Colonic mucosa (tissue), 4 donors: ENCODE measurements around the gene PAPPA. TPM values are rescaled to one million over a fixed set of nuclear protein-coding genes. Genes with fewer than 3 reads are reported as not detected.

Experiments used
- DNase-seq: peaks from one replicate; pipeline ENCODE4 v3.0.0-alpha.2; 2020
- H3K27ac ChIP-seq: fragments of 200-600 bp; one replicate; pipeline ENCODE4 v1.8.0; 2021
- H3K27me3 ChIP-seq: fragments of 200-600 bp; one replicate; pipeline ENCODE4 v1.8.0; 2021
- H3K36me3 ChIP-seq: fragments of 200-600 bp; one replicate; pipeline ENCODE4 v1.8.0; 2021
- H3K4me1 ChIP-seq: fragments of 200-600 bp; one replicate; pipeline ENCODE4 v1.8.0; 2021; ENCODE audit warnings: mild to moderate bottlenecking
- H3K4me3 ChIP-seq: fragments of 200-600 bp; one replicate; pipeline ENCODE4 v1.8.0; 2021
- H3K9ac ChIP-seq, 2 donors: one replicate each; pipeline ENCODE4 v1.7.0; 2013; ENCODE audit warnings: control low read depth in 2 of 2, low read depth in 2 of 2, low read length in 2 of 2
- H3K9me3 ChIP-seq: fragments of 200-600 bp; one replicate; pipeline ENCODE4 v1.8.0; 2021
- CTCF ChIP-seq: fragments of 200-600 bp; IDR thresholded peaks from one replicate; pipeline ENCODE4 v1.8.0; 2022; ENCODE audit warnings: antibody characterized with exemption, mild to moderate bottlenecking
- intact Hi-C: fragments of 100-400 bp; cut with DNase I; formaldehyde crosslinking; loops from one replicate; pipeline ENCODE4 v1.14.1; 2022
- total RNA-seq, 2 donors: library from RNA; stranded (reverse); fragmentation: NEBNext Ultra II Directional in 1 of 2; extraction: Animal tissue kit (Norgen Biotek cat#: 25700) in 1 of 2; gene quantifications; one replicate each; pipeline ENCODE4 v1.2.1, GENCODE V29; 2021
- donor health status: healthy.
- donor health status: DM: no; HTN: no; CAD: no.
- donor health status: DM: no; HTN: no; CAD: no.

The PAPPA gene
- total RNA-seq, 2 donors from 2014 or later = 0.99 to 1.2 TPM

GRCh38 chr9:116372081-116372673, 218.6 kb downstream of the PAPPA start:
- no peaks in the 10 kb centered on the region for H3K27me3 ChIP-seq
- no peaks in the 10 kb centered on the region for H3K36me3 ChIP-seq
- no peak for TF ChIP-seq CTCF
- H3K4me3 ChIP-seq = no peak overlapping the region
- no peaks in the 10 kb centered on the region for H3K9me3 ChIP-seq
- intact Hi-C loops = no loop called here
- no peak overlapping the region for H3K27ac ChIP-seq
- no peak for DNase-seq
- no peak overlapping the region for H3K9ac ChIP-seq
- no peaks in the 10 kb centered on the region for H3K4me1 ChIP-seq

- Histone ChIP-seq H3K9me3 (no peaks in the 10 kb centered on the region), H3K27ac (no peak overlapping the region), H3K4me3 (no peak overlapping the region), H3K27me3 (no peaks in the 10 kb centered on the region), H3K4me1 (no peaks in the 10 kb centered on the region), H3K36me3 (no peaks in the 10 kb centered on the region), H3K9ac (no peak overlapping the region)
- TF ChIP-seq CTCF = no peak
- intact Hi-C loops = no loop called here
- DNase-seq = no peak
These were observed 219.2 kb downstream of the PAPPA start for GRCh38 chr9:116372786-116373185.

- no peaks in the 10 kb centered on the region for H3K9me3 ChIP-seq
- no peak for DNase-seq
- H3K36me3 ChIP-seq = no peaks in the 10 kb centered on the region
- TF ChIP-seq CTCF = no peak
- H3K4me3 ChIP-seq = no peak overlapping the region
- no peaks in the 10 kb centered on the region for H3K27me3 ChIP-seq
- H3K9ac ChIP-seq = no peak overlapping the region
- intact Hi-C loops = no loop called here
- no peaks in the 10 kb centered on the region for H3K4me1 ChIP-seq
- H3K27ac ChIP-seq = no peak overlapping the region
These were observed 223.7 kb downstream of the PAPPA start for GRCh38 chr9:116377179-116377798.

- no peak overlapping the region for H3K9ac ChIP-seq
- no peak overlapping the region for H3K4me3 ChIP-seq
- H3K27ac ChIP-seq = no peak overlapping the region
- no peak for TF ChIP-seq CTCF
- H3K27me3 ChIP-seq = no peaks in the 10 kb centered on the region
- no peak for DNase-seq
- intact Hi-C loops = no loop called here
- H3K9me3 ChIP-seq = no peaks in the 10 kb centered on the region
- no peaks in the 10 kb centered on the region for H3K36me3 ChIP-seq
- H3K4me1 ChIP-seq = no peaks in the 10 kb centered on the region
These were observed 225.3 kb downstream of the PAPPA start for GRCh38 chr9:116378873-116379272.

GRCh38 chr9:116379821-116380220, 226.2 kb downstream of the PAPPA start:
- H3K9me3 ChIP-seq = no peaks in the 10 kb centered on the region
- H3K4me3 ChIP-seq = no peak overlapping the region
- H3K4me1 ChIP-seq = no peaks in the 10 kb centered on the region
- H3K27me3 ChIP-seq = no peaks in the 10 kb centered on the region
- H3K27ac ChIP-seq = no peak overlapping the region
- TF ChIP-seq CTCF = no peak
- DNase-seq = no peak
- intact Hi-C loops = no loop called here
- no peak overlapping the region for H3K9ac ChIP-seq
- no peaks in the 10 kb centered on the region for H3K36me3 ChIP-seq
